GM13977 (cell line): Measurements from ENCODE around the gene IQCF6.

Source experiments
- DNase-seq: peaks from one replicate; pipeline ENCODE4 v3.0.0; 2012; ENCODE audit warnings: low spot score
- CTCF ChIP-seq: IDR thresholded peaks from 2 replicates; pipeline ENCODE4 v1.5.1; 2012; ENCODE audit warnings: mild to moderate bottlenecking, control low read depth; ENCODE audit not compliant: insufficient read depth; ENCODE audit errors: extremely low read depth, missing control alignments
- in situ Hi-C: fragments of 300-500 bp; cut with MboI; formaldehyde crosslinking; loops from one replicate; pipeline ENCODE4 v1.12.0; 2022; ENCODE audit warnings: low sequenced_read_pairs, low pct_unique_long_range_greater_than_20kb, mixed read lengths, inconsistent platforms; ENCODE audit not compliant: unreplicated experiment

Gene IQCF6

GRCh38 chr3:51815614-51816013, 36.6 kb upstream of the IQCF6 start:
- in situ Hi-C loops = no loop called here
- no peak for TF ChIP-seq CTCF

GRCh38 chr3:51814034-51814433, 35.0 kb upstream of the IQCF6 start:
- in situ Hi-C loops = no loop called here
- TF ChIP-seq CTCF = no peak
- DNase-seq = no peak

More at GRCh38 chr3:51815614-51816013, 36.6 kb upstream of the IQCF6 start:
- DNase-seq = no peak

- no peak for TF ChIP-seq CTCF
- in situ Hi-C loops = no loop called here
- no peak for DNase-seq
These were observed 34.5 kb upstream of the IQCF6 start for GRCh38 chr3:51813539-51813938.

- in situ Hi-C loops = no loop called here
- DNase-seq = no peak
- no peak for TF ChIP-seq CTCF
These were observed 29.9 kb upstream of the IQCF6 start for GRCh38 chr3:51808934-51809333.

GRCh38 chr3:51802106-51802703, 23.2 kb upstream of the IQCF6 start:
- in situ Hi-C loops = no loop called here
- no peak for DNase-seq
- TF ChIP-seq CTCF = no peak

GRCh38 chr3:51800750-51801125, 21.7 kb upstream of the IQCF6 start:
- DNase-seq = no peak
- in situ Hi-C loops = no loop called here
- no peak for TF ChIP-seq CTCF
